GM23338 (cell line): ENCODE results near the gene ADCY4.

Experiments
- CREB1 ChIP-seq: fragments of 250-450 bp; sonication (Bioruptor Pico); IDR thresholded peaks from 2 replicates; pipeline ENCODE4 v1.5.0; 2020; ENCODE audit warnings: low read depth, mild to moderate bottlenecking, moderate library complexity
- CTCF ChIP-seq, 2 experiments: fragments of 200-600 bp in 1 of 2; sonication (generic) in 1 of 2; conservative IDR thresholded peaks; 2 replicates each; pipeline versions ENCODE4 v1.5.1 to v1.6.1; 2016 to 2017; ENCODE audit warnings: antibody characterized with exemption in 2 of 2, low read depth in 2 of 2, mild to moderate bottlenecking in 2 of 2, moderate library complexity in 1 of 2
- ETS1 ChIP-seq: IDR thresholded peaks from 2 replicates; pipeline ENCODE4 v1.6.1; 2016; ENCODE audit warnings: antibody characterized with exemption
- EZH2 ChIP-seq: fragments of 200-600 bp; sonication (generic); IDR thresholded peaks from one replicate; pipeline ENCODE4 v1.8.0; 2017; ENCODE audit warnings: antibody characterized with exemption, mild to moderate bottlenecking, low read depth; ENCODE audit not compliant: unreplicated experiment
- EZH2phosphoT487 ChIP-seq: fragments of 200-600 bp; sonication (generic); IDR thresholded peaks from one replicate; pipeline ENCODE4 v1.8.1; 2018; ENCODE audit warnings: antibody characterized with exemption; ENCODE audit not compliant: unreplicated experiment
- JUNB ChIP-seq: IDR thresholded peaks from one replicate; pipeline ENCODE4 v1.6.1; 2016; ENCODE audit warnings: antibody characterized with exemption; ENCODE audit not compliant: unreplicated experiment
- NANOG ChIP-seq: IDR thresholded peaks from 2 replicates; pipeline ENCODE4 v1.6.1; 2016; ENCODE audit warnings: antibody characterized with exemption, borderline replicate concordance
- POLR2AphosphoS5 ChIP-seq: IDR thresholded peaks from 2 replicates; pipeline ENCODE4 v1.6.1; 2016; ENCODE audit warnings: antibody characterized with exemption, low read depth
- REST ChIP-seq: IDR thresholded peaks from one replicate; pipeline ENCODE4 v1.6.1; 2018; ENCODE audit warnings: antibody characterized with exemption; ENCODE audit not compliant: unreplicated experiment
- STAT1 ChIP-seq: IDR thresholded peaks from one replicate; pipeline ENCODE4 v1.6.1; 2016; ENCODE audit warnings: antibody characterized with exemption; ENCODE audit not compliant: unreplicated experiment
- ZNF462 ChIP-seq: fragments of 250-450 bp; sonication (Bioruptor Pico); IDR thresholded peaks from 2 replicates; pipeline ENCODE4 v1.5.0; 2020; ENCODE audit warnings: mild to moderate bottlenecking, moderate library complexity

- TF ChIP-seq CTCF (conservative IDR thresholded peaks at IDR 0.05; ENCODE audit: low read depth in 2 of 2) (no peak), POLR2AphosphoS5 (no peak), REST (no peak), EZH2 (no peak), EZH2phosphoT487 (no peak), STAT1 (no peak), CREB1 (no peak), ETS1 (no peak), JUNB (no peak), ZNF462 (CRISPR knock-in tag) (no peak), NANOG (no peak)
These were observed 17.5 kb downstream of the ADCY4 start for GRCh38 chr14:24317141-24317928.
